Measurements from ENCODE around the gene AGMO. TPM values are rescaled to one million over a fixed set of nuclear protein-coding genes. Genes with fewer than 3 reads are reported as not detected.

AGMO gene
- total RNA-seq, 3 donors from 2014 or later = 0.89 to 3.0 (median 1.3) TPM

DNA sequence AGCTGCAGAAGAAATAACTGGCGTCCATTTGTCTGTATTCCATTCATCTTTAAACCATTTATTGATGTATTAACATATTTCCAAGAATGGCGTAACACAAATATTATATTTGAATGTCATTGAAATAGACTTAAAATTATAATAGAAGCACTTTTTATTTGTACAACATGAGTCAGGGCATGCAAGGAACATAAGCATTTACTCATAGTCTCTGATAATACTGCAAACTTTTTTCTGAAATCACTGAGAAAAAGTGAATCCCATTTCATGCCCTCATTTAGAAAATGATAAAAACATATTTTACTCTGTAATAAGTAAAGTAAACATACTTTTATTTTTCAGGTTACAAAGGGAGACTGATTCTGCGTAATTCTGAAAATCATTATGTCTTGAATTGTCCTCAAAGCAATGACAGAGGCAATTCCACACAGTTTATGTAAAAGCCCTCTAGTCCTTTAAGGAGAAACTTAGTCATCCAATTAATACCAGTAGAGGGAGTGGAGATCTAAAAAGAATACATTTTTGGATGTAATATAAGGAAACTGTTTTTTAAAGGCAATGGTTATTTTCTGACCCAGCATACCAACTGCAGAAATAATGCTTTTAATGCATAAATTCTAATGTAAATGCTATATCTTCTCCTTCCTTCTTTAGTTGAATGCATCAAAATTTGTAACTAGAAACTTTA, 58.1 kb downstream of the AGMO start:
- ATAC-seq (no peak), DNase-seq (no peak)
- Histone ChIP-seq H3K4me1 (ENCODE audit: low read depth) (no peaks in the 10 kb centered on the region), H3K9me3 (no peaks in the 10 kb centered on the region), H3K36me3 (ENCODE audit: low read depth) (no peaks in the 10 kb centered on the region), H3K4me3 (no peak overlapping the region)
- TF ChIP-seq, protein P1, sequence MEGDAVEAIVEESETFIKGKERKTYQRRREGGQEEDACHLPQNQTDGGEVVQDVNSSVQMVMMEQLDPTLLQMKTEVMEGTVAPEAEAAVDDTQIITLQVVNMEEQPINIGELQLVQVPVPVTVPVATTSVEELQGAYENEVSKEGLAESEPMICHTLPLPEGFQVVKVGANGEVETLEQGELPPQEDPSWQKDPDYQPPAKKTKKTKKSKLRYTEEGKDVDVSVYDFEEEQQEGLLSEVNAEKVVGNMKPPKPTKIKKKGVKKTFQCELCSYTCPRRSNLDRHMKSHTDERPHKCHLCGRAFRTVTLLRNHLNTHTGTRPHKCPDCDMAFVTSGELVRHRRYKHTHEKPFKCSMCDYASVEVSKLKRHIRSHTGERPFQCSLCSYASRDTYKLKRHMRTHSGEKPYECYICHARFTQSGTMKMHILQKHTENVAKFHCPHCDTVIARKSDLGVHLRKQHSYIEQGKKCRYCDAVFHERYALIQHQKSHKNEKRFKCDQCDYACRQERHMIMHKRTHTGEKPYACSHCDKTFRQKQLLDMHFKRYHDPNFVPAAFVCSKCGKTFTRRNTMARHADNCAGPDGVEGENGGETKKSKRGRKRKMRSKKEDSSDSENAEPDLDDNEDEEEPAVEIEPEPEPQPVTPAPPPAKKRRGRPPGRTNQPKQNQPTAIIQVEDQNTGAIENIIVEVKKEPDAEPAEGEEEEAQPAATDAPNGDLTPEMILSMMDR (IDR thresholded peaks at IDR 0.05) = no peak
- intact Hi-C loops (cut with DNase I, micrococcal nuclease) = no loop called here

- intact Hi-C loops (cut with DNase I, micrococcal nuclease) = no loop called here
- Histone ChIP-seq H3K9me3 (no peaks in the 10 kb centered on the region), H3K4me3 (no peak overlapping the region), H3K36me3 (ENCODE audit: low read depth) (no peaks in the 10 kb centered on the region), H3K4me1 (ENCODE audit: low read depth) (no peaks in the 10 kb centered on the region)
- DNase-seq (no peak), ATAC-seq (no peak)
- TF ChIP-seq, protein P1 (IDR thresholded peaks at IDR 0.05) = no peak
Measured at GRCh38 chr7:15498465-15498864, 63.4 kb downstream of the AGMO start.

DNA sequence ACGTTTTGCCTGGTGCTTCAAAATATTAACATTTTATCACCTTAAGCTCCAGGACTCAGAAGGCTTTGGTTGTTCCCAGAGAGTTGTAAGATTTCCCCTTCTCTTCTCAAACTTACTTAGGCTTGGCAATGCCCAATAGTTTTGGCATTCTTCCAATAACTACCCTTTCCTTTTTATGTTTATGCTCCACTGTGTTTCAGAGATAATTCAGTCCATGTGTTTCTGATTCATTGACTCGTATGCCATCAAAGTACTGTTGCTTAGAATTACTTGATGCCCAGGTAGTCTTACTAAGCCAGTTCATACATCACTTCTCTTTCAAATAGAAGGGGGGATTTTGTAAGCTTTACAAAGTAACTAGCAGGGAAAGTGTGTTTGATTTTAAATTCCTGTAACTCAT, 66.6 kb downstream of the AGMO start:
- ATAC-seq (no peak), DNase-seq (no peak)
- no peaks in the 10 kb centered on the region for H3K9me3 ChIP-seq
- intact Hi-C loops (cut with DNase I, micrococcal nuclease) = no loop called here
- H3K4me1 ChIP-seq (ENCODE audit: low read depth) = no peaks in the 10 kb centered on the region
- no peaks in the 10 kb centered on the region for H3K36me3 ChIP-seq (ENCODE audit: low read depth)
- TF ChIP-seq, protein P1 (IDR thresholded peaks at IDR 0.05) = no peak
- H3K4me3 ChIP-seq = no peak overlapping the region

- Histone ChIP-seq H3K4me1 (ENCODE audit: low read depth) (no peaks in the 10 kb centered on the region), H3K4me3 (no peak overlapping the region), H3K36me3 (ENCODE audit: low read depth) (no peaks in the 10 kb centered on the region), H3K9me3 (no peaks in the 10 kb centered on the region)
- TF ChIP-seq, protein P1 (IDR thresholded peaks at IDR 0.05) = no peak
- ATAC-seq = no peak
- DNase-seq = no peak
- intact Hi-C loops (cut with DNase I, micrococcal nuclease) = no loop called here
Measured at GRCh38 chr7:15494711-15495110, 67.1 kb downstream of the AGMO start.

- Histone ChIP-seq H3K9me3 (no peaks in the 10 kb centered on the region), H3K4me3 (no peak overlapping the region), H3K4me1 (ENCODE audit: low read depth) (no peaks in the 10 kb centered on the region), H3K36me3 (ENCODE audit: low read depth) (no peaks in the 10 kb centered on the region)
- intact Hi-C loops (cut with DNase I, micrococcal nuclease) = no loop called here
- TF ChIP-seq, protein P1 (IDR thresholded peaks at IDR 0.05) = no peak
- no peak for ATAC-seq
- no peak for DNase-seq
Measured at GRCh38 chr7:15491361-15491760, 70.5 kb downstream of the AGMO start.

GRCh38 chr7:15490291-15490690, 71.5 kb downstream of the AGMO start:
- ATAC-seq (no peak), DNase-seq (no peak)
- no peaks in the 10 kb centered on the region for H3K9me3 ChIP-seq
- no peaks in the 10 kb centered on the region for H3K4me1 ChIP-seq (ENCODE audit: low read depth)
- H3K36me3 ChIP-seq (ENCODE audit: low read depth) = no peaks in the 10 kb centered on the region
- TF ChIP-seq, protein P1 (IDR thresholded peaks at IDR 0.05) = no peak
- H3K4me3 ChIP-seq = no peak overlapping the region
- intact Hi-C loops (cut with DNase I, micrococcal nuclease) = no loop called here

All from mucosa of descending colon (tissue), 3 donors.